22Rv1 (cell line): ENCODE results near the gene CNTNAP2.

ENCODE experiments used
- CTCF ChIP-seq: fragments of 450-650 bp; IDR thresholded peaks from 2 replicates; pipeline ENCODE4 v1.5.1; 2017; ENCODE audit warnings: mild to moderate bottlenecking
- ZFX ChIP-seq: fragments of 450-650 bp; IDR thresholded peaks from 2 replicates; pipeline ENCODE4 v1.6.1; 2017; ENCODE audit warnings: antibody characterized with exemption, borderline replicate concordance

GRCh38 chr7:148332191-148333186 lies 2215.9 kb downstream of the CNTNAP2 start:
- TF ChIP-seq CTCF = no peak
- TF ChIP-seq ZFX = no peak
